Measurements from ENCODE around the gene FCN3. TPM values are rescaled to one million over a fixed set of nuclear protein-coding genes. Genes with fewer than 3 reads are reported as not detected.

The FCN3 gene
- total and polyA plus RNA-seq, 2 donors from 2014 or later: 7.9 to 240 TPM

- Histone ChIP-seq H3K9ac (ENCODE audit: low read length in 3 of 3) (no peak overlapping the region), H3K36me3 (ENCODE audit: control insufficient read depth in 2 of 3, insufficient read depth in 3 of 3, low read length in 3 of 3) (peaks cover 22 to 72% (median 62%) of the 10 kb centered on the region in 3 donors), H3K27ac (ENCODE audit: low read depth in 2 of 2, low read length in 2 of 2) (no peak overlapping the region), H3K9me3 (ENCODE audit: control insufficient read depth in 2 of 3, insufficient read depth in 1 of 3, low read length in 3 of 3) (no peaks in the 10 kb centered on the region), H3K4me3 (ENCODE audit: low read length in 3 of 3) (no peak overlapping the region), H3K4me1 (ENCODE audit: control insufficient read depth in 2 of 3, insufficient read depth in 2 of 3, low read depth in 1 of 3, low read length in 3 of 3) (peaks cover 0 to 8% (median 7%) of the 10 kb centered on the region in 3 donors), H3K27me3 (ENCODE audit: control insufficient read depth, insufficient read depth, low read length) (no peaks in the 10 kb centered on the region)
- no peak for FAIRE-seq
- no peak for DNase-seq
- no peak for TF ChIP-seq CTCF (IDR thresholded peaks at IDR 0.05; ENCODE audit: borderline replicate concordance, extremely low read depth, insufficient read depth)
- intact Hi-C loops (cut with DNase I): loop anchor here (10.0 kb wide), 1 partner anchor 202 kb away; no protein-coding TSS in a partner anchor
Observed at GRCh38 chr1:27413004-27413403, 38.4 kb upstream of the FCN3 start.

- no peak for TF ChIP-seq CTCF (IDR thresholded peaks at IDR 0.05; ENCODE audit: borderline replicate concordance, extremely low read depth, insufficient read depth)
- Histone ChIP-seq H3K36me3 (ENCODE audit: control insufficient read depth in 2 of 3, insufficient read depth in 3 of 3, low read length in 3 of 3) (peaks cover 22 to 72% (median 63%) of the 10 kb centered on the region in 3 donors), H3K27me3 (ENCODE audit: control insufficient read depth, insufficient read depth, low read length) (no peaks in the 10 kb centered on the region), H3K4me3 (ENCODE audit: low read length in 3 of 3) (no peak overlapping the region), H3K9me3 (ENCODE audit: control insufficient read depth in 2 of 3, insufficient read depth in 1 of 3, low read length in 3 of 3) (no peaks in the 10 kb centered on the region), H3K9ac (ENCODE audit: low read length in 3 of 3) (no peak overlapping the region), H3K4me1 (ENCODE audit: control insufficient read depth in 2 of 3, insufficient read depth in 2 of 3, low read depth in 1 of 3, low read length in 3 of 3) (peaks cover 0 to 6% (median 2%) of the 10 kb centered on the region in 3 donors), H3K27ac (ENCODE audit: low read depth in 2 of 2, low read length in 2 of 2) (no peak overlapping the region)
- intact Hi-C loops (cut with DNase I): loop anchor here (10.0 kb wide), 1 partner anchor 202 kb away; no protein-coding TSS in a partner anchor
- DNase-seq (no peak), FAIRE-seq (no peak)
Observed at GRCh38 chr1:27412502-27412901, 37.9 kb upstream of the FCN3 start.

- no peak overlapping the region for H3K27ac ChIP-seq (ENCODE audit: low read depth in 2 of 2, low read length in 2 of 2)
- intact Hi-C loops (cut with DNase I): loop anchor here (10.0 kb wide), 1 partner anchor 204 kb away; no protein-coding TSS in a partner anchor
- no peak for FAIRE-seq
Observed at GRCh38 chr1:27410709-27411108, 36.1 kb upstream of the FCN3 start.

More at GRCh38 chr1:27410709-27411108, 36.1 kb upstream of the FCN3 start:
- Histone ChIP-seq H3K4me1 (ENCODE audit: control insufficient read depth in 2 of 3, insufficient read depth in 2 of 3, low read depth in 1 of 3, low read length in 3 of 3) (peaks cover 0 to 3% (median 0%) of the 10 kb centered on the region in 3 donors), H3K9me3 (ENCODE audit: control insufficient read depth in 2 of 3, insufficient read depth in 1 of 3, low read length in 3 of 3) (no peaks in the 10 kb centered on the region), H3K27me3 (ENCODE audit: control insufficient read depth, insufficient read depth, low read length) (no peaks in the 10 kb centered on the region), H3K4me3 (ENCODE audit: low read length in 3 of 3) (no peak overlapping the region), H3K36me3 (ENCODE audit: control insufficient read depth in 2 of 3, insufficient read depth in 3 of 3, low read length in 3 of 3) (peaks cover 17 to 68% (median 55%) of the 10 kb centered on the region in 3 donors), H3K9ac (ENCODE audit: low read length in 3 of 3) (no peak overlapping the region)
- TF ChIP-seq CTCF (IDR thresholded peaks at IDR 0.05; ENCODE audit: borderline replicate concordance, extremely low read depth, insufficient read depth): no peak
- DNase-seq: no peak
